HepG2 (cell line): Measurements from ENCODE around the gene TXNL4A. TPM values are rescaled to one million over a fixed set of nuclear protein-coding genes. Genes with fewer than 3 reads are reported as not detected.
A peak's percentile ranks its signal among the peaks of the same experiment; 100 is the strongest.

Experiments
- ATF7-NPFF ChIP-seq: sonication (generic); formaldehyde crosslinking; IDR thresholded peaks from 2 replicates; pipeline ENCODE4 v1.8.1; 2023; ENCODE audit warnings: mild to moderate bottlenecking, low read depth, missing genetic modification reagents, moderate library complexity
- BRD4 ChIP-seq: sonication (generic); formaldehyde crosslinking; IDR thresholded peaks from 2 replicates; pipeline ENCODE4 v1.4.0; 2020; ENCODE audit warnings: missing genetic modification reagents
- DMAP1 ChIP-seq: IDR thresholded peaks from 2 replicates; pipeline ENCODE4 v1.6.1; 2016
- EEA1 ChIP-seq: sonication (generic); formaldehyde crosslinking; IDR thresholded peaks from 2 replicates; pipeline ENCODE4 v1.5.1; 2020; ENCODE audit warnings: mild to moderate bottlenecking, missing genetic modification reagents, borderline replicate concordance
- FOXK2 ChIP-seq: fragments of 450-650 bp; IDR thresholded peaks from 2 replicates; pipeline ENCODE4 v1.6.1; 2016
- GABPA ChIP-seq, 2 experiments: IDR thresholded peaks; 2 replicates each; pipeline ENCODE4 v1.6.1; 2011 to 2016; ENCODE audit warnings: low read depth in 2 of 2, low read length in 1 of 2, missing biosample characterization in 1 of 2, missing genetic modification characterization in 1 of 2
- GFI1 ChIP-seq: sonication (generic); formaldehyde crosslinking; IDR thresholded peaks from 2 replicates; pipeline ENCODE4 v1.5.0; 2020; ENCODE audit warnings: missing genetic modification reagents, mild to moderate bottlenecking, borderline replicate concordance
- NFIB ChIP-seq: sonication (generic); formaldehyde crosslinking; IDR thresholded peaks from 2 replicates; pipeline ENCODE4 v1.9.0; 2021; ENCODE audit warnings: missing genetic modification reagents, mild to moderate bottlenecking, borderline replicate concordance
- PRMT3 ChIP-seq: sonication (generic); formaldehyde crosslinking; IDR thresholded peaks from 2 replicates; pipeline ENCODE4 v1.8.1; 2022; ENCODE audit warnings: low read depth, mild to moderate bottlenecking, moderate library complexity, missing genetic modification reagents, borderline replicate concordance
- TAF1 ChIP-seq: sonication (generic); formaldehyde crosslinking; IDR thresholded peaks from 2 replicates; pipeline ENCODE4 v1.4.0; 2020; ENCODE audit warnings: missing genetic modification reagents
- polyA plus RNA-seq, 8 experiments: library from polyadenylated mRNA; depleted of rRNA in 3 of 8; stranded (reverse) in 7 of 8; unstranded in 1 of 8; fragments of >200 nt; fragmentation: Illumina TruSeq in 4 of 8; extraction: Trizol in 4 of 8; gene quantifications; 2 replicates each; pipeline versions ENCODE4 v1.2.1 to v1.2.3, GENCODE V29; 2011 to 2016; ENCODE audit warnings: low read depth in 4 of 8, missing spikeins in 1 of 8, mixed read lengths in 1 of 8; ENCODE audit not compliant: insufficient read depth in 1 of 8
- total RNA-seq, 5 experiments: library from RNA; depleted of rRNA; stranded (reverse); fragments of >200 nt; fragmentation: Illumina TruSeq; extraction: Trizol; gene quantifications; 2 replicates each; pipeline ENCODE4 v1.2.3, GENCODE V29; 2016; ENCODE audit warnings: low read depth in 1 of 5
- TF ChIP-seq, protein P1 (sequence below): sonication (generic); formaldehyde crosslinking; IDR thresholded peaks from 2 replicates; pipeline ENCODE4 v1.4.0; 2020; ENCODE audit warnings: missing genetic modification reagents
- TF ChIP-seq, protein P2 (sequence below): sonication (generic); formaldehyde crosslinking; IDR thresholded peaks from 2 replicates; pipeline ENCODE4 v1.5.1; 2020; ENCODE audit warnings: missing genetic modification reagents, mild to moderate bottlenecking, borderline replicate concordance
- TF ChIP-seq, protein P3 (sequence below): sonication (generic); formaldehyde crosslinking; IDR thresholded peaks from 2 replicates; pipeline ENCODE4 v1.9.0; 2022; ENCODE audit warnings: missing genetic modification reagents, mild to moderate bottlenecking, borderline replicate concordance
- TF ChIP-seq, protein P4 (sequence below): sonication (generic); formaldehyde crosslinking; IDR thresholded peaks from 2 replicates; pipeline ENCODE4 v1.4.0; 2020; ENCODE audit warnings: missing genetic modification reagents, borderline replicate concordance
- TF ChIP-seq, protein P5 (sequence below): IDR thresholded peaks from 2 replicates; pipeline ENCODE4 v1.6.1; 2016; ENCODE audit warnings: low read depth, control low read depth
- TF ChIP-seq, protein P6 (sequence below): IDR thresholded peaks from 2 replicates; pipeline ENCODE4 v1.6.1; 2016; ENCODE audit warnings: low read depth, borderline replicate concordance

The TXNL4A gene
- total and polyA plus RNA-seq, 2 of the 13 experiments (the other 11 are each of a cell fraction or from before 2014, with no cell fraction given), result 172 to 202 TPM

DNA sequence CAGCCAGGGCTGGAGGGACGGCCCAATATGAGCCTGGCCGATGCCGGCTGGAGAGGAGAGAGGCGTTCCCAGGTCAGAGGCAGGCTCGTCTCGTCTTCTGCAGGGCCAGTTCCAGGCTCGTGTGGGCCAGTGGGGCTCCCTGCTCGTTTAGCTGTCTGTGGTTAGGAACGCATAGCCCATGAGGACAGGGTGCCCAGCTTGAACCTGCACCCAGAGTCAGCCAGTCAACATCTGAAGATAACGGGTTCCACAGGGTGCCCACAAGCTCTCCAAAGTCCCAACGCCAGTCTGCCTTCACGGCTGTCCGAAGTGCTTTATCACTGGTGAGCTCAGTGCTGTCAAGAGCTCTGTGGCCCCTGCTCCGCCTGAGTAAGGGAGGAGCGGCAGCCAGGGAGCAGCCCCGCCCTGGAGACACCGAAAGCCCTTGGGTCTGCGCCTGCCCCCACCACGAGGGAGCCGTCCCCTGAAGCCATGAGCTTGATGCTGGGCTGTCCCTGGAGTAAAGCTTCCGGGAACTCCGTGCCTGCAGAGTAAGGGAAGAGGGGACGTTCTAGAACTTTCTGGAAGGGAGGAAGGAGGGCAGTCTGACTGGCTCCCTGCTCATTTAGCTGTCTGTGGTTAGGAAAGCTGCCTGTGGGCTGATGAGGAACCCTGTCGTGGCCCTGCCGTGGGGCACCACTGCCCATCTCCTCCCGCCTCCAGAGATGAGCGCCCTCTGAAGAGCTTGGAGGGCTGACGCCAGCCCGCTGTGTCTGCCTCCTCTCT is 26.7 kb downstream of the TXNL4A start (continued):
- TF ChIP-seq, protein P1, sequence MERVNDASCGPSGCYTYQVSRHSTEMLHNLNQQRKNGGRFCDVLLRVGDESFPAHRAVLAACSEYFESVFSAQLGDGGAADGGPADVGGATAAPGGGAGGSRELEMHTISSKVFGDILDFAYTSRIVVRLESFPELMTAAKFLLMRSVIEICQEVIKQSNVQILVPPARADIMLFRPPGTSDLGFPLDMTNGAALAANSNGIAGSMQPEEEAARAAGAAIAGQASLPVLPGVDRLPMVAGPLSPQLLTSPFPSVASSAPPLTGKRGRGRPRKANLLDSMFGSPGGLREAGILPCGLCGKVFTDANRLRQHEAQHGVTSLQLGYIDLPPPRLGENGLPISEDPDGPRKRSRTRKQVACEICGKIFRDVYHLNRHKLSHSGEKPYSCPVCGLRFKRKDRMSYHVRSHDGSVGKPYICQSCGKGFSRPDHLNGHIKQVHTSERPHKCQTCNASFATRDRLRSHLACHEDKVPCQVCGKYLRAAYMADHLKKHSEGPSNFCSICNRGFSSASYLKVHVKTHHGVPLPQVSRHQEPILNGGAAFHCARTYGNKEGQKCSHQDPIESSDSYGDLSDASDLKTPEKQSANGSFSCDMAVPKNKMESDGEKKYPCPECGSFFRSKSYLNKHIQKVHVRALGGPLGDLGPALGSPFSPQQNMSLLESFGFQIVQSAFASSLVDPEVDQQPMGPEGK (CRISPR knock-in tag), result peak; percentile 60
- TF ChIP-seq, protein P2, sequence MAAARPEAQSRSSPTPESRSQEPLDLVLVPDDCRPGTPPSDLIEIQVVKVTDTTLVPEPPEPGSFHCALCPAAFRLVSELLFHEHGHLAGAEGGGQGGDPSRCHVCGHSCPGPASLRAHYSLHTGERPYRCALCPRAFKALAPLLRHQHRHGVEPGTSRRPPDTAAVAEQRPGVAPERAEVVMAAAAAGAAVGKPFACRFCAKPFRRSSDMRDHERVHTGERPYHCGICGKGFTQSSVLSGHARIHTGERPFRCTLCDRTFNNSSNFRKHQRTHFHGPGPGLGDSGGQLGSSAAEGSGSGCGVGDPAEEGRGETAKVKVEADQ (CRISPR knock-in tag), result 0 out of 2 replicates have a peak, but pooled peaks have one; percentile 54
- TF ChIP-seq DMAP1 (CRISPR knock-in tag) (0 out of 2 replicates have a peak, but pooled peaks have one; percentile 44), FOXK2 (no peak), GABPA (IDR thresholded peaks at IDR 0.05; ENCODE audit: low read depth, low read length) (0 out of 2 replicates have a peak, but pooled peaks have one; percentile 9), GABPA (CRISPR knock-in tag; IDR thresholded peaks at IDR 0.05; ENCODE audit: low read depth) (no peak), GFI1 (CRISPR knock-in tag) (no peak), TAF1 (CRISPR knock-in tag) (no peak), BRD4 (CRISPR knock-in tag) (no peak), PRMT3 (CRISPR knock-in tag) (0 out of 2 replicates have a peak, but pooled peaks have one; percentile 28), ATF7-NPFF (CRISPR knock-in tag) (peak; percentile 30; the same call in 1 of the 2 replicates), EEA1 (0 out of 2 replicates have a peak, but pooled peaks have one; percentile 25), NFIB (CRISPR knock-in tag) (no peak)
- TF ChIP-seq, protein P3, sequence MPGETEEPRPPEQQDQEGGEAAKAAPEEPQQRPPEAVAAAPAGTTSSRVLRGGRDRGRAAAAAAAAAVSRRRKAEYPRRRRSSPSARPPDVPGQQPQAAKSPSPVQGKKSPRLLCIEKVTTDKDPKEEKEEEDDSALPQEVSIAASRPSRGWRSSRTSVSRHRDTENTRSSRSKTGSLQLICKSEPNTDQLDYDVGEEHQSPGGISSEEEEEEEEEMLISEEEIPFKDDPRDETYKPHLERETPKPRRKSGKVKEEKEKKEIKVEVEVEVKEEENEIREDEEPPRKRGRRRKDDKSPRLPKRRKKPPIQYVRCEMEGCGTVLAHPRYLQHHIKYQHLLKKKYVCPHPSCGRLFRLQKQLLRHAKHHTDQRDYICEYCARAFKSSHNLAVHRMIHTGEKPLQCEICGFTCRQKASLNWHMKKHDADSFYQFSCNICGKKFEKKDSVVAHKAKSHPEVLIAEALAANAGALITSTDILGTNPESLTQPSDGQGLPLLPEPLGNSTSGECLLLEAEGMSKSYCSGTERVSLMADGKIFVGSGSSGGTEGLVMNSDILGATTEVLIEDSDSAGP (CRISPR knock-in tag), result 0 out of 2 replicates have a peak, but pooled peaks have one; percentile 30
- TF ChIP-seq, protein P4, sequence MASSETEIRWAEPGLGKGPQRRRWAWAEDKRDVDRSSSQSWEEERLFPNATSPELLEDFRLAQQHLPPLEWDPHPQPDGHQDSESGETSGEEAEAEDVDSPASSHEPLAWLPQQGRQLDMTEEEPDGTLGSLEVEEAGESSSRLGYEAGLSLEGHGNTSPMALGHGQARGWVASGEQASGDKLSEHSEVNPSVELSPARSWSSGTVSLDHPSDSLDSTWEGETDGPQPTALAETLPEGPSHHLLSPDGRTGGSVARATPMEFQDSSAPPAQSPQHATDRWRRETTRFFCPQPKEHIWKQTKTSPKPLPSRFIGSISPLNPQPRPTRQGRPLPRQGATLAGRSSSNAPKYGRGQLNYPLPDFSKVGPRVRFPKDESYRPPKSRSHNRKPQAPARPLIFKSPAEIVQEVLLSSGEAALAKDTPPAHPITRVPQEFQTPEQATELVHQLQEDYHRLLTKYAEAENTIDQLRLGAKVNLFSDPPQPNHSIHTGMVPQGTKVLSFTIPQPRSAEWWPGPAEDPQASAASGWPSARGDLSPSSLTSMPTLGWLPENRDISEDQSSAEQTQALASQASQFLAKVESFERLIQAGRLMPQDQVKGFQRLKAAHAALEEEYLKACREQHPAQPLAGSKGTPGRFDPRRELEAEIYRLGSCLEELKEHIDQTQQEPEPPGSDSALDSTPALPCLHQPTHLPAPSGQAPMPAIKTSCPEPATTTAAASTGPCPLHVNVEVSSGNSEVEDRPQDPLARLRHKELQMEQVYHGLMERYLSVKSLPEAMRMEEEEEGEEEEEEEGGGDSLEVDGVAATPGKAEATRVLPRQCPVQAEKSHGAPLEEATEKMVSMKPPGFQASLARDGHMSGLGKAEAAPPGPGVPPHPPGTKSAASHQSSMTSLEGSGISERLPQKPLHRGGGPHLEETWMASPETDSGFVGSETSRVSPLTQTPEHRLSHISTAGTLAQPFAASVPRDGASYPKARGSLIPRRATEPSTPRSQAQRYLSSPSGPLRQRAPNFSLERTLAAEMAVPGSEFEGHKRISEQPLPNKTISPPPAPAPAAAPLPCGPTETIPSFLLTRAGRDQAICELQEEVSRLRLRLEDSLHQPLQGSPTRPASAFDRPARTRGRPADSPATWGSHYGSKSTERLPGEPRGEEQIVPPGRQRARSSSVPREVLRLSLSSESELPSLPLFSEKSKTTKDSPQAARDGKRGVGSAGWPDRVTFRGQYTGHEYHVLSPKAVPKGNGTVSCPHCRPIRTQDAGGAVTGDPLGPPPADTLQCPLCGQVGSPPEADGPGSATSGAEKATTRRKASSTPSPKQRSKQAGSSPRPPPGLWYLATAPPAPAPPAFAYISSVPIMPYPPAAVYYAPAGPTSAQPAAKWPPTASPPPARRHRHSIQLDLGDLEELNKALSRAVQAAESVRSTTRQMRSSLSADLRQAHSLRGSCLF (CRISPR knock-in tag), result no peak
- TF ChIP-seq, protein P5, sequence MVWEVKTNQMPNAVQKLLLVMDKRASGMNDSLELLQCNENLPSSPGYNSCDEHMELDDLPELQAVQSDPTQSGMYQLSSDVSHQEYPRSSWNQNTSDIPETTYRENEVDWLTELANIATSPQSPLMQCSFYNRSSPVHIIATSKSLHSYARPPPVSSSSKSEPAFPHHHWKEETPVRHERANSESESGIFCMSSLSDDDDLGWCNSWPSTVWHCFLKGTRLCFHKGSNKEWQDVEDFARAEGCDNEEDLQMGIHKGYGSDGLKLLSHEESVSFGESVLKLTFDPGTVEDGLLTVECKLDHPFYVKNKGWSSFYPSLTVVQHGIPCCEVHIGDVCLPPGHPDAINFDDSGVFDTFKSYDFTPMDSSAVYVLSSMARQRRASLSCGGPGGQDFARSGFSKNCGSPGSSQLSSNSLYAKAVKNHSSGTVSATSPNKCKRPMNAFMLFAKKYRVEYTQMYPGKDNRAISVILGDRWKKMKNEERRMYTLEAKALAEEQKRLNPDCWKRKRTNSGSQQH, result no peak
- TF ChIP-seq, protein P6, sequence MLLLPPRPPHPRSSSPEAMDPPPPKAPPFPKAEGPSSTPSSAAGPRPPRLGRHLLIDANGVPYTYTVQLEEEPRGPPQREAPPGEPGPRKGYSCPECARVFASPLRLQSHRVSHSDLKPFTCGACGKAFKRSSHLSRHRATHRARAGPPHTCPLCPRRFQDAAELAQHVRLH, result 0 out of 2 replicates have a peak, but pooled peaks have one; percentile 44
